ENCODE results near the gene EPX.

Gene EPX

GRCh38 chr17:58187063-58187462 is 5.5 kb upstream of the EPX start:
- no peak for FAIRE-seq

- FAIRE-seq: no peak
Measured at GRCh38 chr17:58187675-58188074, 4.9 kb upstream of the EPX start.

DNA sequence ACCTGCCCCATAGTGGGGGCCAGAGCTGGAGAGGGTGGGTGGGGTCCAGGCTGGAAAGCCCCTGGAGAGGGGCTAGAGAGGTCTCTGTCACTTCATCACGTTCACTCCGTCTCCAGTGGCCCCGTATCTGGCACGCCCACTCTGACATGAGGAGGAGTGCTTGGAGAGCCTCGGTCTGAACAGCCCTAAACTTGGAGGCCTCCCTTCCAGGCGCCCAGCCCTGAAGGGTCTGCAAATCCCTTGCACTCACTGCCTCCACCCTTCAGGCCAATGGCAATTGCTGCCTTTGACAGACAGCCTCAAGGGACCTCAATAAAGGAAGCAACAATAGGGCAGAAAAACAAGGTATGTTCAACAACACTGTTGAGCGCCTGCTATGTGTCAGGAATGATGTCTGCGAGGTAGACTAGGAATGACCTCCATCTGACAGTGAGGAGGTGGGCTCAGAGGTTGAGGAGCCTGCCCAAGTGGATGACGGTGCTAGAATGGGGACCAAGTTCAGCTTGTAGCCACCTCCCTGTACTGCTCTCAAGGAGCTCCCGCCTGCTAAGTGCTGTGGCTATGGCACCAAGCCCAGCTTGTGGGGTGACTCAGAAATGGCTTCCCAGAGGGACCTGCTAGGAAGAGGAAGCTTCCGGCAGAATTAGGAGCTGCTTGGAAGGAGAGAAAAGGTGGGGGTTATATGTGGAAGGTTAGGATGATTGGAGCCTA is 2.9 kb upstream of the EPX start:
- FAIRE-seq: no peak

DNA sequence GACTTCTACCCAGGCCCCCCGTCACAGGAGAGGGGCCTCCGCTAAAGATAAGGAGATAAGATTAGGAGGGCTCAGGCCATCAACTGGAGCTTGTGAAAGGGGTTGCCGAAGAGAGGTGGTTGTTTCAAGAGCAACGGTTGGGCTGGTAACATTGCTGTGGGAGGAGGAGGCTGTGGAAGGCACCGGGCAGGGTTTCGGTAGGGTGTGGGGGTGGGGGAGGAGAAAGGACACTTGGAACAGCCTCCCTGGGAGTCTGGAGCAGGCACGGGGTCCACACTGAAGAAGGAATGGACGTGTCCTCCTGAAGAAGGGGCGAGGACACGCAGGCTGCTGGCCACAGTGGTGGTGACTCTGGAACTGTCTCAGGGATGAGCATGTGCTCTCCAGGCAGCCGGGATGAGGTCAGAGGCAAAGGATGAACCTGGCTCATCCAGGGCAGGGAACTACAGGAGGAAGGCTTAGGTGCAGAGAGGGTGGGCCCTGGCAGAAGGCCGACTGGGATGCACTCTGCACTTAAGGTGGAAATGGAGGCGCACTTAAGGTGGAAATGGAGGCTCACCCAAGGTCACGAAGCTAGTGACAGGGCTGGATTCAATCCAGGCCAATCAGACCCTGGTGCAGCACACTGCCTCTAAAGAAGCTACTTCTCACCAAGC is 1.2 kb upstream of the EPX start:
- no peak for FAIRE-seq

DNA sequence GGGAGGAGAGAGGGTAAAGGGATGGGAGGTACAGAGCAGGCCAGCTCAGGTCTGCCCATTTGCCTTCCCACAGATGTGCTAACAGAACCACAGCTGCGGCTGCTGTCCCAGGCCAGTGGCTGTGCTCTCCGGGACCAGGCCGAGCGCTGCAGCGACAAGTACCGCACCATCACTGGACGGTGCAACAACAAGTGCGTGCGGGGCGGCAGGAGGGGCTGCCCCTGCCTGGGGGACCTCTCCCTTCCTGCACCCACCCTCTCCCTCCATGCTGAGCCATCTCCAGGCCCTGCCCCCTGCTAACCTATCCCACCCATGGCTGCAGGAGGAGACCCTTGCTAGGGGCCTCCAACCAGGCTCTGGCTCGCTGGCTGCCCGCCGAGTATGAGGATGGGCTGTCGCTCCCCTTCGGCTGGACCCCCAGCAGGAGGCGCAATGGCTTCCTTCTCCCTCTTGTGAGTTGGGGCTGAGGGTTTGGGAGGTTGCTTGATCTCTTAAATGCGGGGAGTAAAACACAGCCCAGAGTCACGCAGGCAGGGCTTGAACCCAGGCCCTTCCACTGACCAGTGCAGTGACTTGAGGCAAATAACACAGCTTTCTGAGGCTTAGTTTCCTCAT is 1.2 kb downstream of the EPX start:
- FAIRE-seq: no peak

DNA sequence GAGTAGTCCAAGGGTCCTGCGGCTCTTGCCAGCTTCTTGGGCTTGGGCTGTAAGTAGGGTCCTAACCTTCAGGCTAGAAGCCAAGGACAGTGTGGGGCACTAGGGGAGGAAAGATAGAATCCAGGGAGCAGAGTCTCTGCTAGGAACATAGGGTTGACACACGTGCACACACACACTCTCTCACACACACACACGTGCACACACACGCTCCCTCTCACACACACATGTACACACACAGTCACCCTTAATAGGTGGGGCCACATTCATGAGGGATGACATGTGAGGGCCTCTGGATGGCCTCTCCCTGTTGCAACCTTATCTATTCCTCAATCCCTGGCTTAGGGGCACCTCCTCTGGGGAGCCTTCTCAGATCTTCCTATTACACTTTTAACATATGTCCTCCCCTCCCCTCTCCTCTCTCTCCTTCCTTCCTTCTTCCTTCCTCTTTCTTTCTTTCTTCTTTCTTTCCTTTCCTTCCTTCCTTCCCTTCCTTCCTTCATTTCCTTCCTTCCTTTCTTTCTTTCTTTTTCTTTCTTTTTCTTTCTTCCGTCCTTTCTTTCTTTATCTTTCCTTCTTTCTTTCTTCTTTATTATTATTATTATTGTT is 3.1 kb downstream of the EPX start:
- no peak for FAIRE-seq

- FAIRE-seq: no peak
Measured at GRCh38 chr17:58196610-58197009, 4.1 kb downstream of the EPX start.

- no peak for FAIRE-seq
Measured at GRCh38 chr17:58200024-58200633, 7.6 kb downstream of the EPX start.

GRCh38 chr17:58202859-58203258 is 10.3 kb downstream of the EPX start:
- no peak for FAIRE-seq

DNA sequence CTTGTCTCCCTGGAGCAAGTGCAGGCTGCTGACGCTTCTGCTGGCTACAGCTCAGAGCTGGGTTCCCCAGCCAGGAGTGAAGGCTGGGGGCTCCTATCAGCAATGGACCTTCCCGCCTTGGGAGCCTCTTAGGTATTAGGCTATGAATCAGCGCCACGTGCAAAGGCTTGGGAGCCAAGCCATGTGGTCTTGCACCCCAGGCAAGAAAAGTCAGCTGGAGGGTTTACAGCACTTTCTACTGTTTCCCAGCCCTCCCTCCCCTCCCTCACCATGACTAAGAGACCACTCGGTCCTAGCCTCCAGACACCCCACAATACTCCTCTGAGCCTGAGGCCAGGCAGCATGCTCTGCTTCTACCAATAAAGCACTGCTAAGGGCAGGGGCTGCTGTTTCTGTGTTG is 12.3 kb downstream of the EPX start:
- no peak for FAIRE-seq

- FAIRE-seq: no peak
Measured at GRCh38 chr17:58205936-58206335, 13.4 kb downstream of the EPX start.

- no peak for FAIRE-seq
Measured at GRCh38 chr17:58207451-58207850, 14.9 kb downstream of the EPX start.

DNA sequence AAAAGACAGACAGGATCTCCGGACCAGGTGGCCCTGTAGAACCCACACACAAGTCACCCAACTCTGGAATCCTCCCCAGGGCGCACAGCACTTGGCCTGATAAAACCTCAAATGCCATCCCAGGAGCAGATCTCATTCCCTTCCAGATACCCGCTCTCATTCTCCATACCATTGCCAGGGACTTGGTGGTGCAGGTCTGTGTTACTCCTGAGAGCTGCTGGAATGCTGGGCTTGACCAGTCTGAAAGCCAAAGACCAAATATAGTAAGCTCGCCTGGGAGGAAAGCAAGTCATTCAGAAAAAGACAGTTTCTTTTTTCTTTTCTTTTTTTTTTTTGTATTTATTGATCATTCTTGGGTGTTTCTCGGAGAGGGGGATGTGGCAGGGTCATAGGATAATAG is 15.8 kb downstream of the EPX start:
- no peak for FAIRE-seq

GRCh38 chr17:58210922-58211321 is 18.4 kb downstream of the EPX start:
- FAIRE-seq: no peak

DNA sequence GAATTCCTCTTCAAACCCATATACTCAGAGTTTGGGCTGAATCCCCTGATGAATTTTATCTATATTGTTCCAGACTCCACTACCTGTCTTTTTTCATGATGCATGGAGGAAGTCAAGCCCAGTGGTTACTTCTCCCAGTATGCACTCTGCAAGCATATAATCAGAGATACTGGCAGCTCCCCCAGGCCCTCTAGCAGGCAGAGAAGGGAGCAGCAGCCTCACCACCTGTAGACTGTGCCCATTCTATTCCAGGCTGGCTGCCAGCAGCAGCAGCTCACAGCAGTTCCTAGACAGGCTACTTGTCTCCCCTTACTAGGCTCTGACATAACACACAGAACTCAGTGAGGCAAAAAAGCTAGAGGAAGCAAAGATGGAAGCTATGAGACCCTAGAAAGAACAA is 23.2 kb downstream of the EPX start:
- no peak for FAIRE-seq

- no peak for FAIRE-seq
Measured at GRCh38 chr17:58217766-58218165, 25.2 kb downstream of the EPX start.

GRCh38 chr17:58219007-58219788 is 26.7 kb downstream of the EPX start, which contains the start of gene MKS1:
Gene MKS1 (minus strand): TSS chr17:58219255. CDS start chr17:58219230, 25 bp downstream.
- peak; percentile 48 for FAIRE-seq

- FAIRE-seq: no peak
Measured at GRCh38 chr17:58219789-58220183, 27.3 kb downstream of the EPX start.

- FAIRE-seq: no peak
Measured at GRCh38 chr17:58224315-58224714, 31.8 kb downstream of the EPX start.

DNA sequence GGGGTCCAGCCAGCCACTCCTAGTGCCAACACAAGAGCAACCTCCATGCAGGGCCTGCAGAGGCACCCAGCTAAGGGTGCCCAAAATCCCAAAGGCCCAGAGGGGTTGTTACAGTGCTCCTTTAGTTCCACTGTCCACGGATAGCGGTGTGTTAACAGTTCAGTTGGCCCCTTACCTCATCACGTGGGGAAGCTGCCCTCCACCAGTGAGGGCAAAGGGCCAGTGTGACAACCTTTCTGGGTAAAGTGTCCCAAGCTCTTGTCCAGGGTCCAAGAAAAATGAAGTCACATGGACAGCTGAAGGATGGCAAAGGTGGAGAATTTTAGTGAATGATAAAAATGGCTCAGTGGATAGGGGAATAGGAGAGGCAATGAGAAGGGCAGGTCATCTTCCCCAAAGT is 35.2 kb downstream of the EPX start:
- FAIRE-seq: no peak

- FAIRE-seq: no peak
Measured at GRCh38 chr17:58228679-58229078, 36.2 kb downstream of the EPX start.

- no peak for FAIRE-seq
Measured at GRCh38 chr17:58229384-58229783, 36.9 kb downstream of the EPX start.

GRCh38 chr17:58229881-58230280 is 37.4 kb downstream of the EPX start:
- no peak for FAIRE-seq
